Stimulated activated CD4-positive, alpha-beta T cell treated with anti-CD3 and anti-CD28 coated beads, TNF-alpha, amount 100 ng/mL, for 1 hour (primary cell): ENCODE results near the gene RICTOR.
A peak's percentile ranks its signal among the peaks of the same experiment; 100 is the strongest.

Experiments
- DNase-seq, 3 donors: peaks; one replicate each; pipeline ENCODE4 v3.0.0-alpha.2; 2020; ENCODE audit warnings: low read depth in 3 of 3, low spot score in 1 of 3

RICTOR gene, protein sequence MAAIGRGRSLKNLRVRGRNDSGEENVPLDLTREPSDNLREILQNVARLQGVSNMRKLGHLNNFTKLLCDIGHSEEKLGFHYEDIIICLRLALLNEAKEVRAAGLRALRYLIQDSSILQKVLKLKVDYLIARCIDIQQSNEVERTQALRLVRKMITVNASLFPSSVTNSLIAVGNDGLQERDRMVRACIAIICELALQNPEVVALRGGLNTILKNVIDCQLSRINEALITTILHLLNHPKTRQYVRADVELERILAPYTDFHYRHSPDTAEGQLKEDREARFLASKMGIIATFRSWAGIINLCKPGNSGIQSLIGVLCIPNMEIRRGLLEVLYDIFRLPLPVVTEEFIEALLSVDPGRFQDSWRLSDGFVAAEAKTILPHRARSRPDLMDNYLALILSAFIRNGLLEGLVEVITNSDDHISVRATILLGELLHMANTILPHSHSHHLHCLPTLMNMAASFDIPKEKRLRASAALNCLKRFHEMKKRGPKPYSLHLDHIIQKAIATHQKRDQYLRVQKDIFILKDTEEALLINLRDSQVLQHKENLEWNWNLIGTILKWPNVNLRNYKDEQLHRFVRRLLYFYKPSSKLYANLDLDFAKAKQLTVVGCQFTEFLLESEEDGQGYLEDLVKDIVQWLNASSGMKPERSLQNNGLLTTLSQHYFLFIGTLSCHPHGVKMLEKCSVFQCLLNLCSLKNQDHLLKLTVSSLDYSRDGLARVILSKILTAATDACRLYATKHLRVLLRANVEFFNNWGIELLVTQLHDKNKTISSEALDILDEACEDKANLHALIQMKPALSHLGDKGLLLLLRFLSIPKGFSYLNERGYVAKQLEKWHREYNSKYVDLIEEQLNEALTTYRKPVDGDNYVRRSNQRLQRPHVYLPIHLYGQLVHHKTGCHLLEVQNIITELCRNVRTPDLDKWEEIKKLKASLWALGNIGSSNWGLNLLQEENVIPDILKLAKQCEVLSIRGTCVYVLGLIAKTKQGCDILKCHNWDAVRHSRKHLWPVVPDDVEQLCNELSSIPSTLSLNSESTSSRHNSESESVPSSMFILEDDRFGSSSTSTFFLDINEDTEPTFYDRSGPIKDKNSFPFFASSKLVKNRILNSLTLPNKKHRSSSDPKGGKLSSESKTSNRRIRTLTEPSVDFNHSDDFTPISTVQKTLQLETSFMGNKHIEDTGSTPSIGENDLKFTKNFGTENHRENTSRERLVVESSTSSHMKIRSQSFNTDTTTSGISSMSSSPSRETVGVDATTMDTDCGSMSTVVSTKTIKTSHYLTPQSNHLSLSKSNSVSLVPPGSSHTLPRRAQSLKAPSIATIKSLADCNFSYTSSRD (N-terminal part only)

DNA sequence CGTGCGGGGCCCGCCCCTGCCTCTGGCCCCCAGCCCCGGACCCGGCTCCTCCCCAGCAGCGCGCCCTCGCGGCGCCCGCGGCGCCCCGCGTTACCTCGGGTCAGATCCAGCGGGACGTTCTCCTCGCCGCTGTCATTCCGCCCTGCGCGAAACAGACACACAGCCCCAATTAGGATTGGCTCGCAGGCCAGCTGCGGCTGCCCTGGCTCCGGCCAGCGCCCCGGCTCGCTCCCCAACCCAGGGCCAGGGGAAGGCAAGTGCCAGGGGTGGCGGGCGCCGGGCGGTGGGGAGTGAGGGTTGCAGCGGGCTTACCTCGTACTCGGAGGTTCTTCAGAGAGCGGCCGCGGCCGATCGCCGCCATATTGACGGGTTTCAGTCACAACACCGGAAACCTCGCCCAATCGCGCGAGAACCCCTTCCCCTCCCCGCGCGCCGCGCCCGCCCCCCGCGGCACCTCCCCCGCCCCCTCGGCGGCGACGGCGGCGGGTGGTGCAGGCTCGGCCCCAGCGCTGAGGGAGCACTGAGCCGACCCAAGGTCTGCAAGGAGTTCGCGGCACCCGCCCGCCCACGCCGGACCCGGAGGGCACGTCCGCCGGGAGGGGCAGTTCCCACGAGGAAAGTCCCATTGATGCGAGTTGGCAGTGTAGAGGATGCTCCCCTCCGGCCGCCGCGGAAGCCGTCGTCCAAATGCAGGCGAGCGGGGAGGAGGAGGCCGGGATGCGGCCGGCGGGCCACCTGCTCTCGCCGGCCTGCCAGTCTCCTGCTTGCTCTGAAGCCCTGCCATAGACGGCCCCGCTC lies at the start of gene RICTOR:
Gene RICTOR, minus strand, starts transcription at position 383 of the 798 bp plus-strand sequence. Its CDS starts 22 bp downstream, at position 361.
- peak; percentile 73 to 92 (median 84) for DNase-seq

DNA sequence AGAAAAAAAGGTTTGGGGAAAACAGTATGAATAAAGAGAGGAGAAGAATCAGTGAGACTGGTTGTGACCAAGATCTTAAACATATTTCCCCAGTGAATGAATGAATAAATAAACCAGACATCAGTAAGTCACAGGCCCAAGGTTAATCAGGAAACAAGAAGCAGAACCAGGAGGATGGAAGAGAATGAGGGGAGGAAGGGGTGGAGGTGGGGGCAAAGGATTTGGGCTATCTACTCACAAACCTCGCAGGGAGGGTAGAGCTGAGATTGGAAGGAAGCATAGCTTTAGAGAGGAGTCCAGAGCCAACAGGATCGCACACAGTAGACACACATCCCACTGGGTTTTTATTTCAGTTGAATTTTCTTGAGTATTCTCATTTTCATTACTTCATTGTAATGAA lies 47.7 kb upstream of the RICTOR start:
- DNase-seq: no peak

DNA sequence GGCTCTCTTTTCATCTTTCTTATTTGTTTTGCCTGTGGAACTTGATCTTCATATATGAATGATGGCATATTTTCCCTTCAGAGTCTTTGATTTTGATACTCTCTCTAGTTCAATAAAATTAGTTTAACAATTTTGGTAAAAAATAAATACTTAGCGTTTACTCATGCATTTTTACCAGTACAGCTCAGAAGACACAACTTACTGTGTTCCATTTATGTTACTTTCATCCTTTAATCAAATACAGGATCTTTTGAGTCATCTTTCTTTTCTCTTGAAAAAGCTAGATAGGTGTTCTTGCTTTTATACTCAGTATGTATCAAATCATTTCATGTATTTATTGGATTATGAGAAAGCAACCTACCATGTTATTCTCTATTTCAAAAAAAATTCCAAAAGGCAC lies 47.1 kb upstream of the RICTOR start:
- DNase-seq: no peak

DNA sequence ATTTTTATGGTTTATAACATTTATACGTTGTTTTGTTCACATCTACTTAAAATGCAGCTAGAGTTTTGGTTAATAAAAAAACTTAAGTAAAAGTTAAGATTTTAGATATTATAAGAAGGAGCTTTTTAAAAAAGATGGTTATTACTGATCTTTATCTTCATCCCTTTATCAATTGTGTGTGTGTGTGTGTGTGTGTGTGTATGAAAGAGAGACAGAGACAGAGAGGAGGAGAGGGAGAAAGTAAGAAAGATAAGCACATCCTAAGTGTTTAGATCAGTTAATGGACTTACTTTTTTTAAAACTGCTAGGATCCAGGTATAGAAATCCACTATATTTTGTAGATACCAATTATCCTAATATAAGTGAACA lies 45.8 kb upstream of the RICTOR start:
- no peak for DNase-seq

DNA sequence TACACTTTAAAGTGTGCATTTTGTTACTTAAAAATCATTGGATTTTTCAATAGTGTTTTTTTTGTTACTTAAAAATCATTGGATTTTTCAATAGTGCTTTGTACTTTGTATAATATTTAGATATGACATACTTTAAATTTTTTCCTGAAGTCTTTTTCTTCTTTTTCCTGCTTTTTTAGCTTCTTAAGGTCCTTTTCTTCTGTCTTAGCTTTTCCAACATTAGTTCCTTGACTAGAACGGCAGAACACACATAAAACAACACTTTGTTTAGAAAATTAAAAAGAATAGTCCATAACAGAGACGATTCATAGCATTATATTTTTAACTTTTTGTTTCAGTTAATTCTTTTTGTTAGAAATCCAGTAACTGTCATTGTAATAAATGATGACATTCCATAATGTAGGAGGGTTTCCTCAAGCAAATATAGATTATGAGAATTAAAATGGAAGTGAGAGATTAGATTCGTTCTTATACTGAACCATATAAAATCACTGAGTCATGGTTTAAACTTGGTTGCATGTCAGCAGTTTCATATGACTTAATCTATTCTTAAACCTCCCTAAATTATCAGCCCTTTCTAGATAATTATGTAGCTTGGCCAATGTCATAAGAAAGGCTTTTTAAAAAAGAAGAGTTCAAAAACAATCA lies 45.3 kb upstream of the RICTOR start:
- DNase-seq: no peak

DNA sequence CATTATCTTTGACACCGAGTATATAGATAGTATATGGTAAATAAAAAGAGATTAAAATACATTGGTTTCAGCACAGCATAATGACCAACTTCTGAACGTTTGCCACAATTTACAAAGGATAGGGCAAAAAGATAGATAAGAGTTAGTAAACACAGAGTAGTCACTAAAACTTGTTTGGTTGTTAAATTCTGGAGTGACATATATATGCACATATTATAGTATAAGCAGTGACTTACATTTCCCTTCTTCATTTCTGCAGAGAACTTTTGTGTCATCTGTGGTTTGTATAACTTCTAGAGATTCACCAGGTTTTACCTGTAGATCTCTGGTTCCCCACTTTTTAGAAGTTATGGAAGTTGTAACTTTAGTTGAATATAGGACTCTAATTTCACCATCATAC lies 44.4 kb upstream of the RICTOR start:
- no peak for DNase-seq

DNA sequence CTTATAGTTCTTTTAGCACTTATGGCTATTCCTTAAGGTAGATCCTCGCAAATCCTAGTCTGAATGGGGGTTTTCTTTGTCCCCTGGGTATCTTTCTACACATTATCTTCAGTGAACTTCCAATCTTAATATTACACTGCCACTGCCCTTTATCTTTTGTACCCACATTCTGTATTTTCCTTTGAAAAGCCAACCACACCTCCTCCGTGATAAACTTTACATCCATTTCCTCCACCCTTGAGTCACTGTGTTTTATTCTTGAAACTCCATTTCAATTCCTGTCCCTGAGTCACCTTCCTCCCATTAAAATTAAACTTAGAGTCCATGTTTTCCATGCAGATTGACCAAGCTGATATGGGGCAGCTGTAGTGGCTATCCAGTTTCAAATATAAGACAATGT lies 43.2 kb upstream of the RICTOR start:
- no peak for DNase-seq

DNA sequence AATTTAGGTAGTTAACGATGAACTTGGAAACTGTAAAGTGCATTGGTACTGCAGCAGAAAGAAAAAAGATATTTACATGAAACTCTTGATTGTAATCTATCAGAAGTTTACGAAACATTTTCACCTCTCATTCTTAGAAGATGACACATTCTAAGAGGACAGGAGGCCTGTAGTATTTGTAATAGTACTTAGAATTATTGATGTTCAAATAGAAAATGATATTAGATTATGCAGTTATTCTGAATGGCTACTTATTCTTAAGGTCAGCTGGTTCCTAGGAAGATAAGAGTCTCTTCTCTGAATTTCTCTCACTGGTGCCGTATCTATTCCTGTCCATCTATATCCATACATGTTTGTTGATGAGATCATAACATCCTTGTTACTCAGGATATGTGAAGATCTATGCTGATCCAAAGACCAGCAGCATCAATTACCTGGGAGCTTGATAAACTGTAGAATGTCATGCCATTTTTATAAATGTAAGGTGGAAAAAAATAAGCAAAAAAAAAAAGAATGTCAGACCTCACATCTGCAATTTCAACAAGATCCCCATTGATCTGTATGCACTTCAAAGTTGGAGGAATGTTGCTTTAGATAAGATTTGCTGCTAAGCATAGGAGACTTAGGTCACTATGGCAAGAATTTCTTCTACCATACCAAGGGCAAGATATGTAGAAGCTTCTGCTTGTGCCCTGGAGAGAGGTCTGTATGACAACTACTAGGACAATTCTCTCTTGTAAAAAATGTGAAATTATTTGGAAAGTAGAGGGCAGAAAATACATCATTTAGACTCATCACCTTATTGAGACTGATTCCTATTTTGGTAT lies 42.4 kb upstream of the RICTOR start:
- no peak for DNase-seq

DNA sequence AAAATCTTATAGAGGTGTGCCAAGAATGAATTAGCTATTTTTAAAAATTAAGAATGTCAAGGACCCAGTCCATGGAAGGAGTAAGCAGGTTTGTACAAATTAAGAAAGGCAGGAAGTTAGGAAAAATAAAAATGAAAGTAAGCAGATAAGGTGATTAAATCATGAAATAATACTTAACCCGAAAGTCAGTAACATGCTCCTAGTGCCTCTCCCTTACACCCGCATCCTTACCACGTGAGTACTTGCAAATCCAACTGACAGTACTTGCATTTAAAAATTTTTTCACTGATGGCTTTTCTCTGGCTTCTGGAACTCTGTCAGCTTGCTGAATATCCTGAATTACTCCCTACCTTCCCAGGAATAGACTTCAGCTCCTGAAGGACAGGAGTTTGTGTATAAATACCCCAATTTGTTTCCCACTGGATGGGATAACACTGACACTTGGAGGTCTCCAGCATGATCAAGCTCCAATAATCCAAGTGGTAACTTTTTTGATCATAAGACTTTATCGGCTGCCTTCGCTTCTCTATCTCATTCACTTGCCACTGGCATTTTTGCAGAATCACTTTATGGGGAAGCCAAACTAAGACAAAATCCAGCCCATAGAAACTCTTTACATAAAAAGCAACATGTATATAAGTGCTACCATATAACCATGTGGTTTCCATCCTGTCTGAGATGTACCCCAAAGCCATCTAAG lies 41.6 kb upstream of the RICTOR start:
- no peak for DNase-seq

DNA sequence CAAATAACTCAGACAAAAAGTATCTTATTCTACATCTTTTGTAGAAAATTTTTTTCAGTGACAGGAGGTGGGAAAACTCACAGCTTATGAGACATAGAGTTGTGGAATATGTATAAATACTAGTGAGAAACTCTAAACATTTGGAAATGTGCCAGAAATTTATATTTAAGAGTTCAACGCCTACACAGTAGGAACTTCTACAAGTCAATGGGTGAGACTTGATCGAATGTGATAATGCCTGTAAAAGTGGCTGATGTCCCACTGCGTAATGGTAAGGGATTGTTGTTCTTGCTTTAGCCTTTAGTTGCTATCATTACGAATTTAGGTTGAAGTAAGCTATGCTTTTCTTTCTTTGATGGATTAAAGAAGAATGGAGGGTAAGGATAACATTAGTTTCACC lies 40.0 kb upstream of the RICTOR start:
- DNase-seq: no peak

DNA sequence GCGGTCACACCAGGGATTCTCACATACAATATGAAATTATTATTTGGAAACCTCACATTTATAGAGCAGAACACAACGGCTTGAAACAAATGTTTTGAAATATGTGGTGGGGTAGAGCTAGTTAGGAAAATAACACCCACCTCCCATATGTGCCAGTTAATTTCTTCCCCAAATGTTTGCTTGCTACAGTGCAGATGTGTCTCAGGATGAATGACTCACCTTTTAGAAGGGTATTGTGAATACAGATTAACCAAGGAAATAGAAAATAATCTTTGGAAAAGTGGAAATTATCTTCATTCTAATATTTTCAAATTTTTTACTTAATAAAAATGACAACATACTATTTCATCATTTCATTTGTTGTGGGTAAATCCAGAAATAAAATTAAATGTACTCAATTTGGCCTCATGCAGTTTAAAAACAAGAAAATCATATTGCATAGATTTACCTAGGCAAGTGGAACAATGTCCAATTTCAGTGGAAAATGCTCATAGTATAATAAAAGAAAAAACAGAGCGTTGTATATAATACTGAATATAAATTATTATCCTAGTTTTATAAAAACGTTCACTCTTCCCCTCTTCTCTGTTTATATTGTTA lies 39.3 kb upstream of the RICTOR start:
- DNase-seq: no peak

DNA sequence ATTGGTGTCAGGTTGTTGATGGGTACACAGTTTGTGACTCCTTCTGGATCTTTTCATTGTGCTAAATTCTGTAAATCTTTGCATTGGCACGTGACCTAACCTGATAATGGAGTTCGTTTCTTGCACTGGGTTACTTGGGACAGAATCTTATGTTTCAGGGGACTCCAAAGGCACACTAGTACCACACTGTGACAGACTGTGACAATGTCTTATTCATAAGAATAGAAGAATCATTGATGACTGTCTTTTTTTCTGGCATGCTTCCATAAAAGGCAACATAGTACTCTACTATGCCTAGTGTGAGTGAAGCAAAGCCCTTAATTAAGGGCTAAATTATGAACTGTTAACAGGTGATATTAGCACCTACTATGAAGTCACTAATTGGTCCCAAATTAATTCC lies 35.4 kb upstream of the RICTOR start:
- DNase-seq: no peak

DNA sequence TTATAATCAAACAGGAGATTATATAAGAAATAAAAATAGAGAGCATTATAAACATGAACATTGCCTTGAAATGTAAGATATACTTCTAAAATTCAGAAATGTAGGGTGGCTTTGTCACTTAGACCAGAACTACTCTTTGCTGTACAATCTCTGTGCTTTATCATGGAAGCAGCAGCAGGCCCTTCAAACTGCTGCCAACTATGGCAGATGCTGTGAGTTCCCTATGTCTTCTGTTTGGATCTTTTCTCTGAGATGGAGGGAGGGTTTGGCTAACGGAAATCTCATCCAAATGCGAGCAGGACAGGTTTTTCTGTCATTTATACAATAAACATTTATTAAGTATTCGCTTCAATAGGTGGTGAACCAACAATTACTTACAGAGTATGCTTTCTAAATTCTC lies 34.8 kb upstream of the RICTOR start:
- DNase-seq: no peak

DNA sequence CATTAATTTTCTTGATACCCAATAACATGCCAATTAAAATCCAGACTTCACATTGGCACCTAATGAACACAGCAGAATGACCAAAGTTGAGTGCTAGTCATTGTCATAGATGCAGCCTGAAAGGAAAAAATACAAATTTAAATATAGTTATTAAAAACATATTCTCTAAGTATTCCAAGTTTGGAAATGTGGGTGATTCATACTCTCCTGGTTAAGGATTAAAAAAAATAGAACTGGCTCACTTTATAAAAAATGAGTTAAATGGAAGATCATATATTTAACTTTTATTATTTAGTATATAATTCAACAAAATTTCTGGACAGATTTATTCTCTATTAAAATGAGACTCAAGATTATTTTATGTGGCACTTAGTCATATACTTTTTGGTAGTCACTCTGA lies 33.2 kb upstream of the RICTOR start:
- DNase-seq: no peak

DNA sequence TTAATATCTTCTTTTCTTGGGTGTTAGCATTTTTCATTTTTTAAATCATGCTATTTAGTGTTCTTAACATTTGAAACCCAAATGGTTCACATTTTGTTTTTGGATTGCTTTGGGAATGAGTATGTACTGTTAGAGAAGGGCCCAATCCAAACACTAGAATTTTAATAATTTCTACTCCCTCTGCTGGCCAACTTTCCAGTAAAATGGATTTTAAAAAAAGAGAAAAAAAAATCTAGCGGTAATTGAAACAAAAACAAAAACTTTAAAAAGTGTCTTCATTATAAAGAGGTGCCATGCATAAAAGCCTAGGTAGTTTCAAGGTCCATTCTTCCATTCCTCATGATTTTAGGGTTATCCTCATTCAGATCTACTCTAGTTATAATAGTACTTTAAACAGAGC lies 32.1 kb upstream of the RICTOR start:
- no peak for DNase-seq

DNA sequence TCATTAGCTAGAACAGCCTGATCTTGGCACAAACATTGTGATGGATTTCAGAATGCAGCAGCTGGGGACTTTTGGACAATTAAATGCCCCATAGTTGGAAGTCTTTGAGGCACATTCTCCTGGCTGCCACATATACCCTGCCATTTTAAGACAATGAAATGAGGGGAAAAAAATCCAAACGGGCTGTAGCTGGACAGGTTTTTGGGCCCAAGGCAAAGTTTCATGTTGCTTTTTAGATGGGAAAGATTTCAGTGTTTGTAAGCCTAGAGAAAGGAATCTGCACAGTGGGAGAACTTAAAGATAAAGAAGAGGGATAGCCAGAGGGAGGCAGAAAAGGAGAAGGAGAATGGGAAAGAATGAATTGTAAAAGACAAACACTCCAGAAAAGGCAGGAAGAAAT lies 30.0 kb upstream of the RICTOR start:
- DNase-seq: no peak

DNA sequence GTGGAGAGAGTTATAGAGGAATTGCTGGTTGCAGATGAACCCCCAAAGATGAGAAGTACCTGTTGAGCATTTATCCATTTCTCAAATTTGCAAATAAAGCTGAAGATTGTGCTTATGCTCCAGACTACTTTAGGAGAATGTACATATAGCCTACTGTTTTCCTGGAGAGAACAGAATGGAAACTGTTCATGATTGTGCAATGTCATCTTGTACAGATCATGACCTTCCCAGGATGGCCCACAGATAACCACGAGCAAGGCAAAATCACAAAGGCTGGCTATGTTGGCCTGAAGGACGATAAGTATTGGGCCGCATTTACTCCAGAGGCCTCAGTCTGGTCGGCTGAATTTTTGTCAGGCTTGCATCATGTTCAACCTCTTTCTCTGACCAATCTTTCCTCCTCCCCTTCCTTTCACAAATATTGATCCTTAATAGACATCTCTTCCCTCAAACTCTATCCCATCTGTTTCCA lies 28.5 kb upstream of the RICTOR start:
- no peak for DNase-seq

DNA sequence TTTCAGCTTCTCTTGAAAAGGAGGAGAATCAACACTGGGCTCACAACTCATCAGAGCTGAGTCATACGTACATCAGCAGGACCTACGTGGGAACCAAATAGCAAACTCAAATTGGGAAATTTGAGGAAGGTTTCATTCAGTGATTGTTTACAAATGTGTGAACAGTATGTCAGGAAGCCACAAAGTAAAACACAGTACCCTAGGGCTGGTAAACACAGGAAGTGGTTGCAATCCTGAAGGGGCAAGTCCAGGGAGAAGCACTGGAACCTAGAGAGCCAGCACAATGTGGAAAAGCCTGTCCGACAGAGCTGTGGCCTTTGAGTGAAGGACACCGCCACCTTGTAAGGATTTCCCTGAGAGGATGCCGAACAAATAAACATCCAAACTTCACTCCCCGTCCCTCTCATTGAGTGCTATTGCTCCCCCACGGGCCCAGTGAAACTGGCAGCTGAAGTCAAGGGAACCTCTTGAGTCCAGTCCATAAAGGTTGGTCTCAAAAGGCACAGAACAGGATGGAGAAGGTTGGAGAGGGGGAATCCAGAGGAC lies 26.7 kb upstream of the RICTOR start:
- no peak for DNase-seq
